GM19193 (cell line): ENCODE results near the gene ANKRD6.

Source experiments
- POLR2A ChIP-seq: IDR thresholded peaks from 4 replicates; pipeline ENCODE4 v1.6.1; 2011; ENCODE audit not compliant: insufficient read depth, insufficient read length; ENCODE audit errors: extremely low read depth

Gene ANKRD6

GRCh38 chr6:89410231-89410761, 22.7 kb upstream of the ANKRD6 start:
- no peak for TF ChIP-seq POLR2A

GRCh38 chr6:89410788-89411144, 22.2 kb upstream of the ANKRD6 start:
- no peak for TF ChIP-seq POLR2A

DNA sequence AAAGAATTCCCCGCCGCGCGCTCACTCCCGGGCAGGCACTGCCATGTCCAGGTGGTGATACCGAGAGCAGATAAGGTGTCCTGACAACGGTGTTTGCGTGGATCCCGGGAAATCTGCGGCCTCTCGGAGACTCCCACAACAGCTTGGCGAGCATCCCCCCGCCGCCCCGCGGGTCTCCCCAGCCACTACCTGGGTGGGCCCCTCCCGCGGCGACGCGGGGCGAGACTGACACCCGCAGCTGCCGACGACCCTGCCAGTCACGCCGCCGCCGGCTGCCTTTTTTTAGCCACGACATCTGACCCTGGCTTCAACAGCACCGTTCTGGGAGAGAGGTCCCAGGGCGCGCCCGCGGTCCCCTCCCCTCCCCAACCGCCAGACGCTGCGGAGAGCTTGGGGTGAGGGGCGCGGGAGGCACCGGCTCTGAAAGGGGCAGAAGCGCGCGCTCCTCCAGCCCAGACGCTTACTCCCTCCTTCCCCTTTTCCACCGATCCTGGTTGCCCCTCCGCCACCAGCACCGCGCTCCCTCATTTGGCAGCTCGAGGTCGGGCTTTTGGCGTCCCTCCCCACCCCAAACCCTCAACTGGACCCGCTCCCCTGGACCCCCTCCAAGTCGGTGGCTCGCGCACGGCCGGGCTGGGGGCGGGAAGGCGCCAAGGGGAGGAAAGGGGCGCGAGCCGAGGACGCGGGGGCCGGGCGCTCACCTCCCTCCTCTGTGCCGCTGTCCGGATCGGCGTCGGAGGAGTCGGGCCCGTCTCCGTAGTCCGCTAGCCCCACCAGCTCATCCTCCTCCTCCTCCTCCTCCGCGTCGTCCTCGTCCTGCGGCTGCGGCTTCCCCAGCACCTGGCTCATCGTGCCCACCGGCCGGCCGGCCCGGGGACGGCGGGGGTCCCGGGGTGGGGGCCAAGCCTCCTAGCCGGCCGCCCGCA, 21.5 kb upstream of the ANKRD6 start:
- no peak for TF ChIP-seq POLR2A

DNA sequence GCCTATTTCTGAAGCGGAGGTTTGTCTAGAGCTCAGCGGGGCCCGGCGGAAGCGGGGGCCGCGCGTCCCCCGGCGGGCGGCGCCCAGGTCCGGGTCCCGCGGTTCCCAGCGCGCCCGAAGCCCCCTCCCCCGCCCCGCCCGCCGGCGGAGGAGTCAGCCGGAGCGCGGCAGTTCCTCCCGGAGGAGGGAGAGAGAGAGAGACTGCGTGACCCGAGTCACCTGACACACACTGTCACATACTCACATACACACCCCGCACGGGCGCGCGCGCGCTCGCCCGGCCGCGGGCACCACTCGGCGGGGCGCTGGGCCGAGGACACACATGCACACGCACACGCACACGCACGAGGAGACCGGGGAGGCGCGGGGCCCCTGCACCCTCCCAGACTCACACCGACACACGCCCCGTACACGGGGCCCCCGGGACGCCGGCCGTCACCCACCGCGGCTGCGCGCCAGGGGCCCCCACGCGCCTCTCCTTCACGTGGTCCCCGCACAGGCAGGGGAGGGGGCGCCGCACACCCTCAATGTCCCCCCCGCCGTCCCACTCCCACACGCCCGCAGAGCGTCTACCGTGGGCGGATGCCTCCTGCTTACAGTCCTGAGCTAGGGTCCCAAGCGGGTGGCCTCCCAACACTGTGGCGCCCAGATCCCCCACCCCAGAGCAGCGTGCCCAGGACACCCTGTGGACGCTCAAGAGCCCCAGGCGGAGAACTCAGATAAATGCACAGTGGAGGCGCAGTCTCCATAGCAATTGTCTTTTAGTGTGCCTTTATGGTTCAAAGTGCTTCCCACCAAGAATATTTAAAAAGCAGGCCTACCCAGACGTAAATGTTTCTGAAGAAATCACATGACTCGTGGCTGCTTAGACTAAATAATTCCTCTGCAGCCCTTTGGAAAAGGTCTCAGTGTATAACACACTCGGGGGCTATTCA, 20.6 kb upstream of the ANKRD6 start, which contains the start of gene RRAGD:
Gene RRAGD (minus strand): TSS at position 203 of the 935 bp plus-strand sequence. CDS start 280 bp downstream, outside the sequence.
- TF ChIP-seq POLR2A, result no peak

GRCh38 chr6:89413006-89413400, 19.9 kb upstream of the ANKRD6 start:
- TF ChIP-seq POLR2A, result no peak

DNA sequence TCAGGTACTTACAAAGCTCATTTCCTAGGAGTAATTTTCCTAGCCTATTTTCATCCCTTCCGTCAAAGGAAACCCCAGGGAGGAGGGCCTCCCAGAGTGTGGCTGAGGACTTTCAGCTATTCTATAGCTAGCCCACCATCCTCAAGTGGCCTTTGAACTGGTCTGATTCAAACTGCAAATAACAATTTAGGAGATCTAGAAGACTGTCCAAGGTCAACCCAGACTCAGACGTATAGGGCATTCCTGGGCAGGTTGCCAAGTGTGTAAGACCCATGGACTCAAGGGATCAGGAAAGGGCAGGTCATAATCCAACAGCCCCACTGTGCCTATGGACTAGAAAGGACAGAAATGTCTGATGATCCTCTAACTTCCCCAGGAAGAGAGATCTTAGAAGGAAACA, 18.7 kb upstream of the ANKRD6 start:
- TF ChIP-seq POLR2A, result no peak

DNA sequence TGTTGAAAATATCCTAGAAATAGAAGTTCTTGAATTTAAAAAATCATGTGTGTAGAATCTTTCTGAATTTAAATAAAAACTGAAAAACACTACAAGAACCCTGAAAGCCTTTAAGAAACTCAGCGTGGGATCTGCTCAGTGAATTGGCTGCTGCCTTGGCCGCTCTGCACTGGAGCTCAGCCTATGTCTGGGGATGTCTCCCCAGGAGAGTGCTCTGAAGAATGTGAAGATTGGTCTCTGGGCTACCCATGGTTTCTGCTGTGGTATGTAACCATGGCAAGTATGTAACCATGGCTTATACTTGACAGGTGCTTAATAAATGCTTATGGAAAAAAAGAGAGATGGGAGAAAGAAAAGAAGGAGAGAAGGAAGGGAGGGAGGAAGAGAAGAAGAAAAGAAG, 17.8 kb upstream of the ANKRD6 start:
- no peak for TF ChIP-seq POLR2A

DNA sequence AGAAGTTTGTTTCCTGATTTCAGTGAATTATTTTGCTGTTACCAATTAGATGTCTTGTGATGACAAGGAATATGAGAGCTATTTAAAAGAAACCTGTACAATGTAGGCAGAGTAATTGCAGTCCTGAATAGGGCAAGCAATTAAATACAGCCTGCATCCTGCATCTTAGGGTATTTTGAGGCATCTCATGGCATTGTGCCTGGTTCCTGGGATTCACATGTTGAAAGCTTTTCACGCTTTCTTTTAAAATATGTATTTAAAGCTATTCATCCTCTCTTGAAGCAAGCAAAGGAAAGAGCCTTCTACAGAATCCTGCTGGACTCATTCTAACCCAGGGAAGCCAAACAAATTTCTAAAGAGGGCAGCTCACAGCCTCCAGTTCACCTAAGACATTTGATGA, 16.2 kb upstream of the ANKRD6 start:
- no peak for TF ChIP-seq POLR2A

- no peak for TF ChIP-seq POLR2A
Observed at GRCh38 chr6:89430201-89430962, 2.6 kb upstream of the ANKRD6 start.

DNA sequence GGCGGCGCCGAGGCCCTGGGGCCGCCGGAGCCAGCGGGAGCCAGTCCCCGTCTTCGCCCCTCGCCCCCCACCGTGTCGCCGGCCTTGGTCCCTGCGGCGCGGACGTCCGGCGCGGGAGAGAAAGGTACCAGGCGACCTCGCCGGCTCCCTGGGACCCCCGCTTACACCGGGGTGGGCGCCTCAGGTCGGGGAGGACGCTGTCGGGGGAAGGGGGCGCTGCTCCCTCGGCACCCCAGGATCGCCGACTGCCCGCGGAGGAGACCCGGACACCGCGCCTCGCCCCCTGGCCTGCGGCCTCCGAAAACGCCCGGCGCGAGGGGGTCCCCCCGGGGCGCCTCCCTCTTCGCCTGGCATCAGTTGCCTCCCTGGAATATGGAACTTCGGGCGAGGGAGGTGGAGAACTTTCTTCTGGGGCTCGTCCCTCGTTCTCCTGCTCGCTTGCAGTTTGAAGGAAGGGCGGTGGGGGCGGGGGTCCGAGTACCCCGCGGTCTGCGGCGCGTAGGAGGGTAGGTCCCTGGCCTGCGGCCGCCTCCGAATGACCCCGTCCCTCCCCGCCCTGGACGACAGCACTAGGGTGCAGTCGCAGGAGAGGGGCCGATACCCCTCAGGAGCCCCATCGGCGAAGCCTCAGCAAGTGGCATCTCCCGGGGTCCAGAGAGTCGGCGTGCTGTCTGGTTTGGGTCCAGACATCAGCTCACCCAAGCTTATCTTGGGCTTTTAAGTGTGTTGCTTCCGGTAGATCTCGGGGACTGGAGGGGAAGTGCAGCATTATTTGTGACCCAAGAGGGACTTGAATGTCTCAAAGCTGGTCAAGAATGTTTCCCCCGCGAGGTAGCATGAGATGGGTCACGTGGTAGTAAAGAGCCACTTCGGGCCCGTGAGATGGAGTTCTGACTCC, 549 bp downstream of the ANKRD6 start:
- TF ChIP-seq POLR2A, result no peak

DNA sequence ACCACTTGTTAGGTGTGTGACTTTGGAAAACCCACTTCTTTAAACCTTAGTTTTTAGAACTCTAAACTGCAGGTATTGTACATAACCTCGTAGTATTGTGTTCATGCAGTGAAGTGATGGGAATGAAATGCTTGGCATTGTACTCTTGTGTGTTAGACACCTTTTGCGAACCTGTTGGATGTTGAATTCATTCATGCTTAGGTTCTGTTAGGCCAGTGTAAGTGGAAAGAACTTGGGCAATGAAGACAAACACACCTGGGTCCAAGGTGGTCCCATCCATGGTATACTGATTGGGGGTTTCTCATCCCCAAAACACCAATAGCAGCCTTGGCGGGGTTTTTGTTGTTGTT, 1.2 kb downstream of the ANKRD6 start:
- TF ChIP-seq POLR2A, result no peak

GRCh38 chr6:89434954-89435353, 2.0 kb downstream of the ANKRD6 start:
- no peak for TF ChIP-seq POLR2A

DNA sequence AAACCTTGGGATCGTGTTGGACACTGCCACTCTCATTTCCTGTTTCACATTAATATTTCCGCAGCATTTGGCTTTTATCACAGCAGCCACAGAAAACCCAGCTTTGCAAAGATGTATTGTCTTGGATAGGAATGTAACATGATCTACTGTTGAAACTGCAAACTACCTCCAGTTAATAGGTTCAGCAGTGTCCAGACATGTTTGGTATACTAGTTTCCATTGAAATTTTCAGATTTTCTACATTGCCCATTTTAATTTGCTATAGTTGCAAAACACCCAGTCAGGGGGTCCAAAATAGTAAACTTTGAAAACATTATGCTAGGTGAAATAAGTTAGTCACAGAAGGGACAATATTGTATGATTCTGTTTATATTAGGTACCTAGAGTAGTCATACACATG, 3.3 kb downstream of the ANKRD6 start:
- no peak for TF ChIP-seq POLR2A

GRCh38 chr6:89438248-89438647, 5.3 kb downstream of the ANKRD6 start:
- TF ChIP-seq POLR2A, result no peak

DNA sequence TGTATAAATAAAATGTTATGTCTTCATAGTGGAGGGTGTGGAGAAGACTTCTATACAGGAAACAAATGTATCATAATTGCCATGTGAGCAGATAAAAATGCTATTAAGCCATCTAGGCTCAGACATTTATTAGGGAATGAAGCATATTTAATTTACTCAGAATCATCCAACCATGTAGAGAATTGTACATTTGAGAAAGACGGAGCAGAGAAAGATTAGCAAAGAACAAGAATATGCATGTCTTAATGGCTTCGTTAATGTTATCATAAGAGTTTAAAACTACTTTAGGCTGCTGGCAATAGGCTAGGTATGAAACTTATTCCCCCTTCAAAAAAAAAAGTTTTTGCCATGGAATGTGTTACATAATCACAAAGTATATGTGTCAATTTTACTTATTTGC, 6.1 kb downstream of the ANKRD6 start:
- TF ChIP-seq POLR2A, result no peak

- no peak for TF ChIP-seq POLR2A
Observed at GRCh38 chr6:89440200-89440599, 7.2 kb downstream of the ANKRD6 start.
